Adrenal gland (tissue), 5 donors: ENCODE results near the gene BAHCC1.

Experiments
- POLR2A ChIP-seq, 2 donors: fragments of 450-650 bp; IDR thresholded peaks; one replicate each; pipeline ENCODE4 v1.6.1; 2017; ENCODE audit warnings: antibody characterized with exemption in 2 of 2, mild to moderate bottlenecking in 2 of 2, moderate library complexity in 1 of 2
- TF ChIP-seq, protein P1 (sequence below), 6 experiments: fragments of 450-650 bp in 4 of 6; fragments of 200-600 bp in 2 of 6; sonication (generic) in 1 of 6; IDR thresholded peaks; 1 replicate in 5 of 6; 2 replicates in 1 of 6; pipeline versions ENCODE4 v1.5.1 to v1.8.0; 2016 to 2021; ENCODE audit warnings: antibody characterized with exemption in 6 of 6, mild to moderate bottlenecking in 2 of 6, moderate library complexity in 1 of 6
- donor health status: DM: no; HTN: no; CAD: no.

DNA sequence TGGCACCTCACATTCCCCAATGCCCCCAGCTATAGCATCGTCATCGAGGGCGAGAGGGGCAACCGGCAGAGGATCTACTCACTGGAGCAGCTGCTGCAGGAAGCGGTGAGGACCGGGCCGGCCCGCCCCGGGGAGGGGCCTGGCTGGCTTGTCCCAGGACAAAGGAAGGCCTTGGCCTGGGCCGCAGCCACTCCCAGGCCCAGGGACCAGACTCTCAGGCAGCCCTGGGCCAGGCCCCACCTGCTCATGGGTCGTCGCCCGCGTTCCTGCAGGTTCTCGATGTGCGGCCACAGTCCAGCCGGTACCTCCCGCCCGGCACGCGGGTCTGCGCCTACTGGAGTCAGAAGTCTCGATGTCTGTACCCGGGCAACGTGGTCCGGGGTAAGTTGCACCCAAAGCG, 64.0 kb downstream of the BAHCC1 start:
- TF ChIP-seq, protein P1, sequence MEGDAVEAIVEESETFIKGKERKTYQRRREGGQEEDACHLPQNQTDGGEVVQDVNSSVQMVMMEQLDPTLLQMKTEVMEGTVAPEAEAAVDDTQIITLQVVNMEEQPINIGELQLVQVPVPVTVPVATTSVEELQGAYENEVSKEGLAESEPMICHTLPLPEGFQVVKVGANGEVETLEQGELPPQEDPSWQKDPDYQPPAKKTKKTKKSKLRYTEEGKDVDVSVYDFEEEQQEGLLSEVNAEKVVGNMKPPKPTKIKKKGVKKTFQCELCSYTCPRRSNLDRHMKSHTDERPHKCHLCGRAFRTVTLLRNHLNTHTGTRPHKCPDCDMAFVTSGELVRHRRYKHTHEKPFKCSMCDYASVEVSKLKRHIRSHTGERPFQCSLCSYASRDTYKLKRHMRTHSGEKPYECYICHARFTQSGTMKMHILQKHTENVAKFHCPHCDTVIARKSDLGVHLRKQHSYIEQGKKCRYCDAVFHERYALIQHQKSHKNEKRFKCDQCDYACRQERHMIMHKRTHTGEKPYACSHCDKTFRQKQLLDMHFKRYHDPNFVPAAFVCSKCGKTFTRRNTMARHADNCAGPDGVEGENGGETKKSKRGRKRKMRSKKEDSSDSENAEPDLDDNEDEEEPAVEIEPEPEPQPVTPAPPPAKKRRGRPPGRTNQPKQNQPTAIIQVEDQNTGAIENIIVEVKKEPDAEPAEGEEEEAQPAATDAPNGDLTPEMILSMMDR (IDR thresholded peaks at IDR 0.05): no peak
- TF ChIP-seq POLR2A (IDR thresholded peaks at IDR 0.05): no peak
